Suprapubic skin (tissue), 3 donors: ENCODE data around the gene C1orf52.

Experiments used
- EP300 ChIP-seq: sonication (generic); formaldehyde crosslinking; IDR thresholded peaks from one replicate; pipeline ENCODE4 v1.6.1; 2017; ENCODE audit warnings: antibody characterized with exemption
- POLR2A ChIP-seq, 2 donors: fragments of 450-650 bp; IDR thresholded peaks; one replicate each; pipeline ENCODE4 v1.6.1; 2017; ENCODE audit warnings: antibody characterized with exemption in 2 of 2, mild to moderate bottlenecking in 2 of 2, moderate library complexity in 2 of 2
- TF ChIP-seq, protein P1 (sequence below), 2 donors: fragments of 200-600 bp in 1 of 2; fragments of 450-650 bp in 1 of 2; sonication (generic) in 1 of 2; IDR thresholded peaks; one replicate each; pipeline ENCODE4 v1.5.1; 2016 to 2019; ENCODE audit warnings: antibody characterized with exemption in 2 of 2, mild to moderate bottlenecking in 1 of 2, moderate library complexity in 1 of 2

DNA sequence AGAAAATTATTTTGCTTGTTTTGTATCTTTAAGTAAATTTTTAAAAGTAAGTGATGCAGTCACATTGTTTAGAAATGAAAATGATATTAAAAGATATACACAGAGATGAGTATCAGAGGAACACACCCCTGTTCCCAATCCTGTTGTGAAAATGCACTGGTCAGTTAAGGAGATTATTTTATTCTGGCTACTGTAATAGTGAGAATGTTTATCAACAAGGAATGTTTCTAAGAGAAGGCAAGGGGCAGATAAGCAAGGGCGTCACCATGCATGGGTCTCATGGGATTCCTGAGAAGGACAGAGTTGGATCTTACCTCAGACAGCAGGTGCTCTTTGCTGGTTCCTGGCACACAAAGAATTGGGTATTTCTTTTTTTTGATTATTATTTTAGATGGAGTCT is 21.8 kb downstream of the C1orf52 start:
- TF ChIP-seq, protein P1, sequence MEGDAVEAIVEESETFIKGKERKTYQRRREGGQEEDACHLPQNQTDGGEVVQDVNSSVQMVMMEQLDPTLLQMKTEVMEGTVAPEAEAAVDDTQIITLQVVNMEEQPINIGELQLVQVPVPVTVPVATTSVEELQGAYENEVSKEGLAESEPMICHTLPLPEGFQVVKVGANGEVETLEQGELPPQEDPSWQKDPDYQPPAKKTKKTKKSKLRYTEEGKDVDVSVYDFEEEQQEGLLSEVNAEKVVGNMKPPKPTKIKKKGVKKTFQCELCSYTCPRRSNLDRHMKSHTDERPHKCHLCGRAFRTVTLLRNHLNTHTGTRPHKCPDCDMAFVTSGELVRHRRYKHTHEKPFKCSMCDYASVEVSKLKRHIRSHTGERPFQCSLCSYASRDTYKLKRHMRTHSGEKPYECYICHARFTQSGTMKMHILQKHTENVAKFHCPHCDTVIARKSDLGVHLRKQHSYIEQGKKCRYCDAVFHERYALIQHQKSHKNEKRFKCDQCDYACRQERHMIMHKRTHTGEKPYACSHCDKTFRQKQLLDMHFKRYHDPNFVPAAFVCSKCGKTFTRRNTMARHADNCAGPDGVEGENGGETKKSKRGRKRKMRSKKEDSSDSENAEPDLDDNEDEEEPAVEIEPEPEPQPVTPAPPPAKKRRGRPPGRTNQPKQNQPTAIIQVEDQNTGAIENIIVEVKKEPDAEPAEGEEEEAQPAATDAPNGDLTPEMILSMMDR (IDR thresholded peaks at IDR 0.05), result no peak
- TF ChIP-seq POLR2A (IDR thresholded peaks at IDR 0.05) (no peak), EP300 (no peak)
